GM19468 (cell line): Measurements from ENCODE around the gene ASMT.
"Not testable (repeated sequence)": the region's sequence is repeated elsewhere in the genome, so short reads cannot be mapped to it uniquely, and the experiment has no call there.

Source experiments
- ATAC-seq: cut with Tn5 transposase; IDR thresholded peaks from one replicate; pipeline ENCODE4 v1.9.1; 2021; ENCODE audit warnings: mild to moderate bottlenecking, moderate library complexity, moderate number of reproducible peaks; ENCODE audit not compliant: unreplicated experiment; ENCODE audit errors: extremely low read depth

ASMT gene

GRCh38 chrX:1597345-1598020 lies 17.4 kb upstream of the ASMT start:
- ATAC-seq, result no peak

DNA sequence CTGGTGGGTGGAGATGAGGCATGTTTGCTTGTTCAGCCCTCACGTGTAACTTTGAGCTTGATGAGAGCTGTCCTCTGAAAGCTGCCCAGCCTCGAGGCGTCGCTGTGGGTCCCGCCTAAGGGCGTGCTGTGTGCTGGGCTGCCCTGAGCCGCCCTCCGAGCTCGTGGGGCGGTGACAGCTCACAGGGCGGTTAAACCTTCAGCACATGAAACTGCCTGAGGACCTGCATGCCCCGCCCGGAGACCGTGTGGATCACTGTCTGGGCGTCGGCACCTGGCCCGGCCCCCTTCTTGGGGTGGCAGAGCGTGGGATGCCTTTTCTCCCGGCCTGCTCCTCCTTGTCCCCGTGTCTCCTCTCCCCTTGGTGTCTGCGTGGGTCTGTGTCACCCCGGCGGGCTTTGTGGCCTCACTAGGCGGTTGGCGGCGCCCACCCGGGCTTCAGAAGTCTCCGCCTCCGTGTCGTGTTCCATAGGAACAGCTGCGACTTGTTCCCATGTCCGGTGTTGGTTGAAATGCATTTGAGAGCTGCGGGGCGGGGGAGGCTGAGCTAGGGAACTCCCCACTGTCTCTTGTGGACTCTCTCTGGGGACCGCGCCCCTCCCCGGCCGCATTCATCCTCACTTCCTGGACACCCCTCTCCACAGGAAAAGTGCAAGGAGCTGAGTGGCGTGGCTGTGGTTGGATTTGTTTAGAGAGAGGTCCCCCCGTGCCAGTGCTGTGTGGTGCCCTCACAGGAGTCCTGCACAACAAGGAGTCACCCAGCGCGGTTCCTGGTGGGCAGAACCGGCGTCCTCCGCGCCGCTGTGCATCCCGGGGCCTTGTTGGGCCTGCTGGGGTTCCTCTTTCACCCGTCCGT lies 16.6 kb upstream of the ASMT start:
- no peak for ATAC-seq

DNA sequence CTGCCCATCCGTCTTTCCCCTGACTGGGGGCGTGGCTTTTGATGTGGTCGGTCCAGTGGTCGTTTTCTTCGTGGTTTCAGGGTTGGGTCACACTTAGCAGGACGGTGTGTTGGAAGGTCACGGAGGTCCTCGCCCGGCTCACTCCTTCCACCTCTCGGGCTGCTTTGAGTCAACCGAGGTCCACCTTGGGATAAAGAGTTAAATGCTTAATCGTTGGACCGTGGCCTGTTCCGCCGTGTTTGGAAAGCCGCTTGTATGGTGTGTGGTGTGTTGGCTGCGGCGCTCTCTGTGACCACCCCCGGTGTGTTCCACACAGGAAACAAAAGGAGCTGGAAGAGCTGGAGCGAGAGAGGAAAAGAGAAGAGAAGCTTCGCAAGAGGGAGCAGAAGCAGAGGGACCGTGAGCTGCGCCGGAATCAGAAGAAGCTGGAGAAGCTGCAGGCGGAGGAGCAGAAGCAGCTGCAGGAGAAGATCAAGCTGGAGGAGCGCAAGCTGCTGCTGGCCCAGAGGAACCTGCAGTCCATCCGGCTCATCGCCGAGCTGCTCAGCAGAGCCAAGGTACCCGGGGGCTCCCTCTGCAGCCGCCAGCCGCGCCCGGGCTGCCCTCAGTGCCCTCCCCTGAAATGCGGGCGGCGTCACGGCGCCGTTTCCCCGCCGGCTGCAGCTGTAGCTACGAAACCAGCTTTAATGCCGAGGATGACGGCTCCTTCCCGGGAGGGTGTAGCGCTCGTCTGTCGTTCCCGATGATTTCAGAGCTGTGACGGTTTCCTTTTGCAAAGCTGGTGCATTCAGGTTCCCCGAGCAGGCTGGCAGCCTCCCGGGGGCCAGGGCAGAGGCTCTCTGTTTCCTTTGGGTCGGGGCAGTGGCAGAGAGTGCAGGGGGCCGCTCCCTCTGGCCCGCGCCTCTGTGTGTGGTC lies 15.7 kb upstream of the ASMT start:
- ATAC-seq, result no peak

DNA sequence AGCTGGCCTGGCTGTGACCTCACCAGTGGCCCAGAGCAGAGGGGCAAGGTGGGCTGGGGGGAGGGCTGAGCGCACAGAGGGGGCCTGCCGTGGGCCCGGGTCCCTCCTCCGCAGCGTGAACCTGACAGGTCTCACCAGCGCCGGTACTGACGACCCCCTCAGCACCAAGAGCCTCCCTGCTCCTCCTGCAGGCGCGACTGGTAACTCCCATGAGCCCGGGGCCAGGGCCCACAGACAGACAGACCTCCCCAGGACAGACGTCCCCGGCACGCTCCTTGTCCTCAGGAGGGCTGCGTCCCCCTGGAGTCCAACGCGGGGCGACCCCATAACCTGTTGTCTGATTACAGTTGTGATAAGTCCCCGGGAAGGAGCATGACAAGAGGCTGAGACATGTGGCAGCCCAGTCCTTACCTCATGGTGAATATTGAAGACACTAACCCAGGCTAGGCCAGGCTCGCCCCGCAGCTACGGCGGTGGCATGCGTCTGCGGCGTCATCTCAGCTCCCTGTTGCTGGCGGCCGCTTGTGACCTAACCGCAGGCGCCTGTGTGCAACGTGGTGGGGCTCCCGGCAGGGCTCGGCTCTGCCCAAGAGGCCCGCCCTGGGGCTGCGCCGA lies 15.0 kb upstream of the ASMT start:
- no peak for ATAC-seq

- no peak for ATAC-seq
Measured at GRCh38 chrX:1600406-1601050, 14.3 kb upstream of the ASMT start.

DNA sequence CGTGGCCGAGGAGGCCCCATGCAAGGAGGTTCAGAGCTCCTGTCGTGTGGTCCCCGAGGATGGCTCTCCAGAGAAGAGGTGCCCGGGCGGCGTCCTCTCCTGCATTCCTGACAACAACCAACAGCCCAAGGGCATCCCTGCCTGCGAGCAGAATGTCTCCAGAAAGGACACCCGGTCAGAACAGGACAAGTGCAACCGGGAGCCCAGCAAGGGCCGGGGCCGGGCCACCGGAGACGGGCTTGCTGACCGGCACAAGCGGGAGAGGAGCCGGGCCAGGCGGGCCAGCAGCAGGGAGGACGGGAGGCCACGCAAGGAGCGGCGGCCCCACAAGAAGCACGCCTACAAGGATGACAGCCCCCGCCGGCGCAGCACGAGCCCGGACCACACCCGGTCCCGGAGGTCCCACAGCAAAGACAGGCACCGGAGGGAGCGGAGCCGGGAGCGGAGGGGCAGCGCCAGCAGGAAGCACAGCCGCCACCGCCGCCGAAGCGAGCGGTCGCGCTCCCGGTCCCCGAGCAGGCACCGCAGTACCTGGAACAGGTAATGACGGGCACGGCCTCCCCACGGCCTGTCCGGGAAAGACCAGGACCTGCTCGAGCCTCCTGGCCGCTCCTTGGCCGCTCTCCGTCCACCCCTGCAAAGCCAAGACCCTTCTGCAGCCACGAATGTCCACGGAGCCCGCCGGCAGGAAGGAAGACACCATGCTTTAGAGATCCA lies 13.7 kb upstream of the ASMT start:
- no peak for ATAC-seq

DNA sequence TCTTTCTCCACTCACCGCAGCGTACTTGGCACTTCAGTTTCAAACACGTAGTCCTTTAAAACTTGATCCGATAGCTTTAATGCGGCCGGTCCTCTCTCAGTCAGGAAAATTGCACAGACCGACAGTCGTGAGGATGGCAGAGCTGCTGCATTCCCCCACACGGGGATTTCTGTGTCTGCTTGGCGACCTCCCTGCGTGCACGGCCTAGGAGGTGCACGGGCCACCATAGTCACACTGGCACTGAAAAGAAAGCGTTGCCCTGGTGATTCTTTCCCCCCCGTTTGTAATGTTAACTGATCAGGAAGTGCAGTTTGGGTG lies 13.1 kb upstream of the ASMT start:
- no peak for ATAC-seq

- ATAC-seq, result no peak
Measured at GRCh38 chrX:1602299-1602698, 12.6 kb upstream of the ASMT start.

- ATAC-seq, result no peak
Measured at GRCh38 chrX:1606496-1606895, 8.4 kb upstream of the ASMT start.

- ATAC-seq, result no peak
Measured at GRCh38 chrX:1609311-1609710, 5.5 kb upstream of the ASMT start.

DNA sequence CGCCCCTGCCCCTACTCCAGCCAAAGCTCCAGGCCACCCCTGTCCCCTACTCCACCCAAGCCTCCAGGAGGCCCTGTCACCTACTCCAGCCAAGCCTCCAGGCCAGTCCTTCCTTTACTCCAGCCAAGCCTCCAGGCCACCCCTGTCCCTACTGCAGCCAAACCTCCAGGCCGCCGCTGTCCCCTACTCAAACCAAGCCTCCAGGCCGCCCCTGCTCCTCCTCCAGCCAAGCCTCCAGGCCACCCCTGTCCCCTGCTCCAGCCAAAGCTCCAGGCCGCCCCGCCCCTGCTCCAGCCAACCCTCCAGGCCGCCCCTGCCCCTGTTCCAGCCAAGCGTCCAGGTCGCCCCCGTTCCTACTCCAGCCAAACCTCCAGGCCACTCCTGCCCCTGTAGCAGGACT lies 5.1 kb upstream of the ASMT start:
- no peak for ATAC-seq

DNA sequence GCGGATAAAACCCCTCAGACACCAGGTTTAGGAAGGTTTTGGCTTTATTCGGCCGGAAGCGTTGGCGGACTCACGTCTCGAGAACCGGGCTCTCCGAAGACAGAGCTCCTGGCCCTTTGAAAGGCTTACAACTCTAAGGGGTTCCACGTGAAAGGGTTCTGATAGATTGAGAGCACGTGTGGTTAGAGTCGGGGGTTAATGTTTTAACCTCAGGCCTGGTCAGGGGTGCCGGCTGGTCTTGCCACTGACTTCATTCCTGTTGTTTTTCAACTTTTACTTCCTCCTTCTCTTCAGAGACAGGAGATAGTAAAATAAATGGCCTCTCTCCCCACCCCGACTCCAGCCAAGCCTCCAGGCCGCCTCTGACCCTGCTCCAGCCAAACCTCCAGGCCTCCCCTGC lies 4.7 kb upstream of the ASMT start:
- peak; percentile 72 for ATAC-seq

DNA sequence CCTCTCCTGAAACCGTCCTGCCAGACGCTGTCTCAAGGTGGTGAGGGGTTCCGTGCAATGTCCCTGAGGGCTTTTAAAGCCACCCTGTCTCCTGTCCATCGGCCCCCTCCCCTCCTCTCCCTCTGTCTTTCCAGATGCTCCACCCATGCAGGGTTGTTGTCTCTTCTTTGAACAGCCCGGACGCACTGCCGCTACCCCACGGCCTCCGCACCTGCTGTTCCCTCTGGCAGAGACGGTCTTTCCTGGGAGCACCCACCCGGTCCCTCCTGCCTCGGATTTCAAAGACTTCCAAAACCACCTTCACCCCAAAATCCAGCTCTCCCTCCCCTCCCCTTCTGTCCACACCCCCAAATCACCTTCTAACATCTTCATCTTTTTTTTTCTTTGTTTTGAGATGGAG lies 4.1 kb upstream of the ASMT start:
- ATAC-seq, result no peak

GRCh38 chrX:1612641-1613286 lies 2.1 kb upstream of the ASMT start:
- ATAC-seq, result no peak

DNA sequence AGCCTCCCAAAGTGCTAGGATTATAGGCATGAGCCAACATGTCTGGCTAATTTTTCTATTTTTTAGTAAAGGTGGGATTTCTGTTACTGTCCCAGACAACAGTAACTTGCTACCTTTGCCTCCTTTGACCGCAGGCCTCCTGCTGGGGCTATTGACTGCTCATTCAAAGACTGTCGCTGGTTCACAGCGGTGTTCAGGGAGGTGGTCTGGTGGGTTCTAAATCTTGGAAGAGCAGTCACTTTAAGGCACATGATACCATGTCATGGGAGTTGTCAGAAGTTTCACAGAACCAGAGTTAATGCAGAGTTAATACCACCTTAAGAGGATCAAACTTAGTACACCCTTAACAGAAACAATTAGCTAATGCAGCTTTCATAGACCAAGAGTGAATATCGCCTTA lies 3.8 kb downstream of the ASMT start:
- no peak for ATAC-seq

DNA sequence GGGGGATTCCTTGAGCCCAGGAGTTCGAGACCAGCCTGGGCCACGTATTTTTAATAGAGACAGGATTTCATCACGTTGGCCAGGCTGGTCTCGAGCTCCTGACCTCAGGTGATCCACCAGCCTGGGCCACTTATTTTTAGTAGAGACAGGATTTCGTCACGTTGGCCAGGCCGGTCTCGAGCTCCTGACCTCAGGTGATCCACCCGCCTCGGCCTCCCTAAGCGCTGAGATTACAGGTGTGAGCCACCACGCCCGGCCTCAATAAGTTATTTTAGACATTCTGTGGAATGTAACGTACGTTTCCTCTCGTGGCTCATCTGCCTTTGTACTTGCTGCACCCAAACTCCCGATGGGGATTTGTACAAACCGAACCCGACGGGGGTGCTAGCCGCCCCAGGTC lies 8.8 kb downstream of the ASMT start:
- ATAC-seq, result no peak

DNA sequence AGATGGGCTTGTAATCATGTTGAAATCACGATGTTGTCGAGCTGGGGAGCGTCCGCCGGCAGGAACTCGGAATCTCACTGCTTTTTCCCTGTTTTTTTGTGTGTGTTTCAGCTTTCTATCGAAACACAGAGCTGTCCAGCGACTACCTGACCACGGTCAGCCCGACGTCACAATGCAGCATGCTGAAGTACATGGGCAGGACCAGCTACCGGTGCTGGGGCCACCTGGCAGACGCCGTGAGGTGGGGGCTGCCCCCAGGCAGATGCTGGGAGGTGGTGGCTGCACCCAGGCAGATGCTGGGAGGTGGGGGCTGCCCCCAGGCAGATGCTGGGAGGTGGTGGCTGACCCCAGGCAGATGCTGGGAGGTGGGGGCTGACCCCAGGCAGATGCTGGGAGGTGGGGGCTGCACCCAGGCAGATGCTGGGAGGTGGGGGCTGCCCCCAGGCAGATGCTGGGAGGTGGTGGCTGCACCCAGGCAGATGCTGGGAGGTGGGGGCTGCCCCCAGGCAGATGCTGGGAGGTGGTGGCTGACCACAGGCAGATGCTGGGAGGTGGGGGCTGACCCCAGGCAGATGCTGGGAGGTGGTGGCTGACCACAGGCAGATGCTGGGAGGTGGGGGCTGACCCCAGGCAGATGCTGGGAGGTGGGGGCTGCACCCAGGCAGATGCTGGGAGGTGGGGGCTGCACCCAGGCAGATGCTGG lies 9.4 kb downstream of the ASMT start:
- not testable (repeated sequence) for ATAC-seq

- ATAC-seq, result not testable (repeated sequence)
Measured at GRCh38 chrX:1624861-1625215, 10.0 kb downstream of the ASMT start.
